ENCODE results near the gene ARID2.

The ARID2 gene

GRCh38 chr12:45727301-45727979 is 2.1 kb upstream of the ARID2 start (continued):
- TF ChIP-seq ZNF501 (tag by site-specific recombination; IDR thresholded peaks at IDR 0.05), result peak; percentile 70; the same call in 1 of the 2 replicates
- TF ChIP-seq SP3 (tag by site-specific recombination; IDR thresholded peaks at IDR 0.05), result peak; percentile 83
- TF ChIP-seq ZNF585B (tag by site-specific recombination; IDR thresholded peaks at IDR 0.05), result 0 out of 2 replicates have a peak, but pooled peaks have one; percentile 5
- no peak for TF ChIP-seq ZNF132 (tag by site-specific recombination; IDR thresholded peaks at IDR 0.05; ENCODE audit: borderline replicate concordance)
- TF ChIP-seq ZNF335 (tag by site-specific recombination; conservative IDR thresholded peaks at IDR 0.05), result peak; percentile 65
- TF ChIP-seq PBX3 (CRISPR knock-in tag; IDR thresholded peaks at IDR 0.05), result no peak
- no peak for TF ChIP-seq ZNF174 (tag by site-specific recombination; IDR thresholded peaks at IDR 0.05)
- no peak for TF ChIP-seq ZNF707 (tag by site-specific recombination; IDR thresholded peaks at IDR 0.05)
- peak; percentile 99 for TF ChIP-seq GLIS2 (tag by site-specific recombination; IDR thresholded peaks at IDR 0.05)
- no peak for TF ChIP-seq BCL6B (tag by site-specific recombination; IDR thresholded peaks at IDR 0.05)
- 0 out of 2 replicates have a peak, but pooled peaks have one; percentile 26 for TF ChIP-seq ZBTB49 (tag by site-specific recombination; IDR thresholded peaks at IDR 0.05; ENCODE audit: low read depth)
- peak; percentile 42; the same call in 1 of the 2 replicates for TF ChIP-seq ZSCAN4 (tag by site-specific recombination; IDR thresholded peaks at IDR 0.05)
- TF ChIP-seq ZNF629 (tag by site-specific recombination; IDR thresholded peaks at IDR 0.05), result peak; percentile 90
- TF ChIP-seq HOXD13 (CRISPR knock-in tag; IDR thresholded peaks at IDR 0.05; ENCODE audit: borderline replicate concordance), result no peak
- peak; percentile 68 for TF ChIP-seq ZBTB8A (tag by site-specific recombination; IDR thresholded peaks at IDR 0.05)
- TF ChIP-seq CTCF (tag by site-specific recombination; IDR thresholded peaks at IDR 0.05), result no peak; the same call in 1 of the 2 replicates
- TF ChIP-seq ZNF549 (tag by site-specific recombination; IDR thresholded peaks at IDR 0.05), result no peak
- peak; percentile 38; the same call in 1 of the 2 replicates for TF ChIP-seq ZBTB6 (tag by site-specific recombination; IDR thresholded peaks at IDR 0.05)
- TF ChIP-seq ZBTB7A (tag by site-specific recombination; IDR thresholded peaks at IDR 0.05; ENCODE audit: low read depth), result no peak
- peak; percentile 75 for TF ChIP-seq ZIC2 (tag by site-specific recombination; IDR thresholded peaks at IDR 0.05)
- TF ChIP-seq WT1 (tag by site-specific recombination; IDR thresholded peaks at IDR 0.05), result peak; percentile 52; the same call in 1 of the 2 replicates
- peak; percentile 94 for TF ChIP-seq ZNF660 (tag by site-specific recombination; IDR thresholded peaks at IDR 0.05)

Data from HEK293 (cell line).